HEK293T (cell line): Measurements from ENCODE around the gene GTF3C1.

ENCODE experiments used
- BHLHE40 ChIP-seq: fragments of 450-650 bp; IDR thresholded peaks from 2 replicates; pipeline ENCODE4 v1.6.1; 2016; ENCODE audit warnings: mild to moderate bottlenecking, moderate library complexity, borderline replicate concordance
- CTBP1 ChIP-seq: fragments of 450-650 bp; IDR thresholded peaks from 2 replicates; pipeline ENCODE4 v1.6.1; 2016; ENCODE audit warnings: borderline replicate concordance
- ELF4 ChIP-seq: fragments of 450-650 bp; IDR thresholded peaks from 2 replicates; pipeline ENCODE4 v1.6.1; 2017; ENCODE audit warnings: antibody characterized with exemption
- FOXA1 ChIP-seq: fragments of 450-650 bp; IDR thresholded peaks from 2 replicates; pipeline ENCODE4 v1.6.1; 2016; ENCODE audit warnings: mild to moderate bottlenecking
- FOXK2 ChIP-seq: fragments of 450-650 bp; IDR thresholded peaks from 2 replicates; pipeline ENCODE4 v1.6.1; 2016; ENCODE audit warnings: mild to moderate bottlenecking
- FOXM1 ChIP-seq: fragments of 450-650 bp; IDR thresholded peaks from 2 replicates; pipeline ENCODE4 v1.6.1; 2017; ENCODE audit warnings: mild to moderate bottlenecking, borderline replicate concordance
- HDGF ChIP-seq: fragments of 450-650 bp; IDR thresholded peaks from 2 replicates; pipeline ENCODE4 v1.6.1; 2017; ENCODE audit warnings: antibody characterized with exemption, borderline replicate concordance
- LEF1 ChIP-seq: fragments of 450-650 bp; IDR thresholded peaks from 2 replicates; pipeline ENCODE4 v1.6.1; 2017; ENCODE audit warnings: mild to moderate bottlenecking, borderline replicate concordance
- PKNOX1 ChIP-seq: fragments of 450-650 bp; IDR thresholded peaks from 2 replicates; pipeline ENCODE4 v1.6.1; 2016
- SP1 ChIP-seq: fragments of 450-650 bp; IDR thresholded peaks from 2 replicates; pipeline ENCODE4 v1.6.1; 2017
- SUZ12 ChIP-seq: fragments of 450-650 bp; IDR thresholded peaks from 2 replicates; pipeline ENCODE4 v1.6.1; 2016; ENCODE audit warnings: mild to moderate bottlenecking
- TARDBP ChIP-seq: fragments of 450-650 bp; IDR thresholded peaks from 2 replicates; pipeline ENCODE4 v1.6.1; 2016
- ZNF384 ChIP-seq: fragments of 450-650 bp; IDR thresholded peaks from 2 replicates; pipeline ENCODE4 v1.6.1; 2016

- TF ChIP-seq FOXM1 = no peak
- no peak for TF ChIP-seq ELF4
- TF ChIP-seq SP1 = no peak
- TF ChIP-seq CTBP1 = no peak
- no peak for TF ChIP-seq HDGF
- TF ChIP-seq SUZ12 = no peak
- no peak for TF ChIP-seq TARDBP
- no peak for TF ChIP-seq ZNF384
- TF ChIP-seq LEF1 = no peak
- TF ChIP-seq FOXA1 = no peak
- no peak for TF ChIP-seq FOXK2
- no peak for TF ChIP-seq PKNOX1
- no peak for TF ChIP-seq BHLHE40
These were observed 102.4 kb downstream of the GTF3C1 start for GRCh38 chr16:27447301-27447700.
